ENCODE measurements around the gene THBS1.

The THBS1 gene

GRCh38 chr15:39574427-39574826 is 6.5 kb upstream of the THBS1 start:
- no peak for DNase-seq

- DNase-seq, result no peak
Measured at GRCh38 chr15:39575180-39575579, 5.7 kb upstream of the THBS1 start.

GRCh38 chr15:39578851-39579486 is 1.9 kb upstream of the THBS1 start:
- no peak for DNase-seq

- no peak for DNase-seq
Measured at GRCh38 chr15:39579487-39580116, 1.3 kb upstream of the THBS1 start.

GRCh38 chr15:39580117-39580484 is 778 bp upstream of the THBS1 start:
- peak in 1 of 2 experiments; percentile 78 for DNase-seq

- no peak for DNase-seq
Measured at GRCh38 chr15:39581242-39581792, 438 bp downstream of the THBS1 start.

GRCh38 chr15:39581793-39582285 is 960 bp downstream of the THBS1 start:
- no peak for DNase-seq

GRCh38 chr15:39582286-39582976 is 1.6 kb downstream of the THBS1 start:
- DNase-seq, result no peak

GRCh38 chr15:39582977-39583595 is 2.2 kb downstream of the THBS1 start:
- DNase-seq, result no peak

GRCh38 chr15:39583596-39584265 is 2.9 kb downstream of the THBS1 start:
- no peak for DNase-seq

- no peak for DNase-seq
Measured at GRCh38 chr15:39584266-39584659, 3.4 kb downstream of the THBS1 start.

- no peak for DNase-seq
Measured at GRCh38 chr15:39584662-39585388, 3.9 kb downstream of the THBS1 start.

GRCh38 chr15:39585389-39585841 is 4.5 kb downstream of the THBS1 start:
- no peak for DNase-seq

GRCh38 chr15:39585871-39586301 is 5.0 kb downstream of the THBS1 start:
- no peak for DNase-seq

- no peak for DNase-seq
Measured at GRCh38 chr15:39586387-39587095, 5.7 kb downstream of the THBS1 start.

- no peak for DNase-seq
Measured at GRCh38 chr15:39587096-39587721, 6.3 kb downstream of the THBS1 start.

GRCh38 chr15:39587731-39588530 is 7.1 kb downstream of the THBS1 start:
- DNase-seq, result no peak

- no peak for DNase-seq
Measured at GRCh38 chr15:39588531-39589192, 7.8 kb downstream of the THBS1 start.

GRCh38 chr15:39589193-39589814 is 8.4 kb downstream of the THBS1 start:
- no peak for DNase-seq
